Fibroblast of the aortic adventitia (primary cell): Measurements from ENCODE around the gene EFNB2. TPM values are rescaled to one million over a fixed set of nuclear protein-coding genes. Genes with fewer than 3 reads are reported as not detected.

Experiments used
- DNase-seq: peaks from one replicate; pipeline ENCODE4 v3.0.0-alpha.2; 2010; ENCODE audit warnings: low read depth
- H3K4me3 ChIP-seq: 2 replicates; pipeline ENCODE4 v1.5.1; 2011; ENCODE audit warnings: low read depth, mild to moderate bottlenecking, control low read depth, low read length, moderate library complexity
- total RNA-seq: library from RNA; depleted of rRNA; stranded (reverse); fragments of >200 nt; gene quantifications from 2 replicates; pipeline ENCODE4 v1.2.3, GENCODE V29; 2012; ENCODE audit warnings: low replicate concordance
- TF ChIP-seq, protein P1 (sequence below): IDR thresholded peaks from 2 replicates; pipeline ENCODE4 v1.5.1; 2011; ENCODE audit warnings: mild to moderate bottlenecking, low read length, control low read depth, inconsistent platforms; ENCODE audit not compliant: insufficient read depth

Gene EFNB2
- total RNA-seq, 1 donor: 5.5 TPM

DNA sequence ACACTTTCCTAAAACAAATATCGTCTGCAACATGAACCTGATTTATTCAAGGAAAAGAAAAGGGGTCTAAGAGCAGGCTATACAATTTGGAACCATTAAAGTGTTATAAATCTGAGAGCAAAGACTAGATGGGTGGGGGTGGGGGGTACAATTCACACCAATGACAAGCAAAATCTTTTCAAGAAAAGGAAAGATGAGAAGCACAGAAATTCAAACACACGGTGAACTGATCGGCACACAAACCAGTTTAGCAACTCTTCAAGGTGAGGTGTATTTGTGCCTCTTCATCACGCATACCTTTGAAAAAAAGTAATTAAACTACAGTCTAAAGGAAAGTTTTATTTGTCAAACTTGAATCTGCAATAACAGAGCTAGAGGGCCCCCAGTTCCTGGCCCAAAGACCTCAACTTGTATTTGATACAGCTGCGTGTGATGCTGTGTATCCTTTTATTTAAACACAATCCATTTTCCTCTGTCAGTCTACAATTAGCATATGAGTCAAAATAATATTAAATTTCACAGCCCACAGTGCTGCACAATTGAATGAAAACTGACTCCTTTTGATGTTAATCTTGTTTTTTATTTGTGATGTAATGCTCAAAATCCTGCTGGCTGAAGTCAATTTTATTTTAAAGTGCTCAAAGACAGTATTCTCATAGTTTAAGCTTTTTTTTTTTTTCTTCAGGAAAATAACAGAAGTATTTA lies 14.2 kb downstream of the EFNB2 start:
- TF ChIP-seq, protein P1, sequence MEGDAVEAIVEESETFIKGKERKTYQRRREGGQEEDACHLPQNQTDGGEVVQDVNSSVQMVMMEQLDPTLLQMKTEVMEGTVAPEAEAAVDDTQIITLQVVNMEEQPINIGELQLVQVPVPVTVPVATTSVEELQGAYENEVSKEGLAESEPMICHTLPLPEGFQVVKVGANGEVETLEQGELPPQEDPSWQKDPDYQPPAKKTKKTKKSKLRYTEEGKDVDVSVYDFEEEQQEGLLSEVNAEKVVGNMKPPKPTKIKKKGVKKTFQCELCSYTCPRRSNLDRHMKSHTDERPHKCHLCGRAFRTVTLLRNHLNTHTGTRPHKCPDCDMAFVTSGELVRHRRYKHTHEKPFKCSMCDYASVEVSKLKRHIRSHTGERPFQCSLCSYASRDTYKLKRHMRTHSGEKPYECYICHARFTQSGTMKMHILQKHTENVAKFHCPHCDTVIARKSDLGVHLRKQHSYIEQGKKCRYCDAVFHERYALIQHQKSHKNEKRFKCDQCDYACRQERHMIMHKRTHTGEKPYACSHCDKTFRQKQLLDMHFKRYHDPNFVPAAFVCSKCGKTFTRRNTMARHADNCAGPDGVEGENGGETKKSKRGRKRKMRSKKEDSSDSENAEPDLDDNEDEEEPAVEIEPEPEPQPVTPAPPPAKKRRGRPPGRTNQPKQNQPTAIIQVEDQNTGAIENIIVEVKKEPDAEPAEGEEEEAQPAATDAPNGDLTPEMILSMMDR: no peak

DNA sequence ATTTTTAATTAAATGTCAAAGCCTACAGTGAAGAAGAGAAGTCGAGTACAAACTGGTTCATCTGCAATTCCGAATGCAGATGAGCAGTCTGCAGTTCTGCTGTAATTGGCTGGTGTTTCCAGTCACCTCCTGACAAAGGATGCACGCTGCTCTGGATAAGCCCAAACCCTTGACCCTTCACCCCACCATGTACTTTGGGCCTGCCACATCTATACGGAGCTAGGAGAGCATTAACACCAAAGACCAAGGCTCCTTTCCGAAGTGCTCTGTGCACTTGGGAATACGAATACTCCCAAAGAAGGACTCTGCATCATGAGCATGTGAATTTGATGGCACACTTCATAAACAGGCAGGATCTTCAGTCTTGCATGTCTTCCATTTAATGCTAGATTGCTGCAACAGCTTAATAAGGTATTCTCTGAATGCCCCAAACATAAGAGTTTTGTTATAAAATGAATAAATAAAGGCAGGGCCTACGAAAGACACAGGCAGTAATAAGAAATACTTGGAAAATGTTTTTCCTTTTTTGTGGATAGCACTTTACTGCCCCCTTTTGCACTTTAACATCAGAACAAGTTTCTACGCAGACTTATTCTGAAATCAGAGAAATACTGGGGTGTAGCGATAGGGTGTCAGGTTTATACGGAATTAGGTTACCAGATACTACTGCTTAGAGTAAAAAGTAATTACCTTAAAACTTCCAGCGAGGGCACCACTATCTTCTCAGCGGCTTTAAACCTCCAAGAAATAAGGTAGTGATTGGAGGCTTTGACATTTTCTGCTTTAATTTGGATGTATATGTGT lies 15.0 kb downstream of the EFNB2 start:
- TF ChIP-seq, protein P1: peak; percentile 59
- no peak overlapping the region for H3K4me3 ChIP-seq
- peak; percentile 74 for DNase-seq

More for the DNA sequence above, 14.2 kb downstream of the EFNB2 start:
- no peak for DNase-seq
- no peak overlapping the region for H3K4me3 ChIP-seq

DNA sequence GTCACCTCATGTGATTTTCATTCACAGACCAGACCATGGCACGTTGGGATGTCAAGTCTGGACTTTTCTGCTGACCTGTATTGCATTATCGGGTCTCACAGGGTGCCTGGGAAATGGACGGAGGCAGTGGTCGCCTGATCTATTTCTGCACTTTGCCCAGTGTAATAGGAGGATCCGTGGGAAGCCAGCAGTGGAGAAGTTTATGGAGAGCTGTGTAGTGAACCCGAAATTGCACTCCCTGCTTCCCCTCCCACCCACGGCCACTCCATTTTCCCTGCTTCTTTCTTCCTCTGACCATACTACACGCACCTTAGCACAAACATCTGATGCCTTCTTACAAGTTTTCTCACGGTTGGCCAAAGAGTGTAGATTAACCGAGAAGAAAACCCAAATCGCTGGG lies 16.9 kb downstream of the EFNB2 start:
- no peak for DNase-seq
- no peak overlapping the region for H3K4me3 ChIP-seq
- TF ChIP-seq, protein P1: no peak

DNA sequence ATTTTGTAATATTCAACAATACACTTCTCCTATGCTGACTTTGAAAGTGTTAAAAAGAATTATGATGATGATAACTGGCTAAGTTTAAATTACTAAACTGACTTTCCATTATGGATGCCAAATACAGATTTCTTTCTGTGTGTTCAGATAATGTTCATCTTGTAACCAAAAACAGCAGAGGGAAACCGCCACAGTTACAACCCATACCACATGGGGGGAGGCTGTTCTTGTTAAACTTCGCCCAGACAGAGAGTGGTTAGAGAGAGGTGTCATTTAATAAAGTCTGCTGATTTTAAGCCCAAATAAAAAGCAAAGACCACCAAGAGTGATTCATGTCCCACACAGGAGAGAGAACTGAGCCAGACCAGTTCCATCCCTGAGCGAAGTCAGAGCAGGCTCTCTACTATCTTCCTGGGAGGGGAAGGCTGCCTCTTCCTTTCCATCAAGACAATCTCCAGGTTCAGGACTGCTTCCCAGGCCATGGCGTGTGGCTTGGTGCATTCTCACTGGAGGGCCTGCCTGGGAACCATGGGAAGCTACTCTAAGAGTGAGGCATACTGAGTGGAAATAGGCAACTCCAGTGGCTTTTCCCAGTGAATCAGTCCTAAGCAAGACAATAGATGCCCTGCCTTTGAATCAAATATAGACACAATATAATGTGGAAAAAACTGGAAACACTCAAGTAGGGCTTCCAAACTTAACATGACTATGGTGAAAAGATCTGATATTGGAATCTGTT lies 18.2 kb downstream of the EFNB2 start:
- H3K4me3 ChIP-seq: no peak overlapping the region
- TF ChIP-seq, protein P1: no peak
- DNase-seq: no peak

DNA sequence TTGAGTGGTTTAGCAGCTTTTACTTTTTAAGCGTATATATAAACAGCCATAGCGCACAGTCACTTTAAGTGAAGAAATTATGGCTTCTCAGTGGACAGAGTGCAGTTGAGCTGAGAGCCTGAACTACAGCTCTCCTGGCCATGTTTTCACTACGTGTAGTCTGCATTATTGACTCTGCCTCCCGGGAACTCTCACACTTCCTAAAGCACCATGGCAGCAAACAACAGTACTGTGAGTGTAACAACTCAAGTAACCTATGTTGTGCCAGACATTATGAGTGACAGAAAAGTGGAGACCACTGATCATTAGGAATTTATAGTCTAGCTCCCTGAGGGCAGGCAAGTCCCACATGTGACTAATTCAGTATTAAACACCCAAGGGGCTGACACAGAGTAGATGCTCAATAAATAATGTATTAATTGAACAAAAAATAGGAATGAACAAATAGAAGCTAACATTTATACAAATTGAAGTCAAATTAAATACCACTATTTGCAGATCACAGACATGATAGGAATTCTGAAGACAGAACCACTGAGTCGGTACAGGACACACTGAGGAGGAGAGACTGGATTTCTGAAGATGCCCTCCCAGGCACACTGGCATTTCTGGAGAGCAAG lies 19.7 kb downstream of the EFNB2 start:
- no peak overlapping the region for H3K4me3 ChIP-seq
- TF ChIP-seq, protein P1: no peak
- DNase-seq: no peak

DNA sequence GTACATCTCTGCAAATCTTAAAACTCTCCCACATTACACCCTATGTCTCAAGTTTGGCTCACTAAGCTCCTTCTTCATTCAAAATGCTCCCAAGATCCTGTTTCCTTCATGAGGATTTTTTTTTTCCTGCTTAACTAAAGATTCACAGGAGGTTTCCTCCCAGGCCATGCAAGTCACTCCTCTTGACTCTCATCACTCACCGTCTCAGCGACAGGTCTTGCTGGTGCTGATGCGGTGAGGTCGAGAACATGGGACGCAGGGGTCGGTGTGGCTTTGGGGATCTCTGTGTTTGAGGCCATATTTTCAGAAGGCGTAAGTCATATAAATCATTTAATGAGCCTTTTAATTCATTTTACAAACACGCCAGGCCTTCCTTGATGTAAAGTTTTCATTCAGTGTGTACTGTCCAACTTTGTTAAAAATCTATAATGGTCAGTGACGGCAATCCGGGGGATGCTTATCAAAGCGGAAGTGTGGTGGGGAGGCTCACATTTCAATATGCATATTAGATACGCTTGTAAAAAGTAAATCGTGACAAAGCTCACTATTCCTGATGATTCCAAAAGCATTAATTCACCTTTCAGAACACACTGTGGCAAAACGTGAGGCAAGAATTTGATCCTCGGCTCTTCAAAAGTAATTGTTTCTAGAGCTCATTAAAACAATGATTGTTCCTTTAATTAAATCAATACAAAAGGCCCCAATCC lies 20.4 kb downstream of the EFNB2 start:
- H3K4me3 ChIP-seq: no peak overlapping the region
- no peak for DNase-seq
- TF ChIP-seq, protein P1: no peak
